ENCODE results near the gene OPN1MW3.
"Not testable (repeated sequence)": the region's sequence is repeated elsewhere in the genome, so short reads cannot be mapped to it uniquely, and the experiment has no call there.

The OPN1MW3 gene

DNA sequence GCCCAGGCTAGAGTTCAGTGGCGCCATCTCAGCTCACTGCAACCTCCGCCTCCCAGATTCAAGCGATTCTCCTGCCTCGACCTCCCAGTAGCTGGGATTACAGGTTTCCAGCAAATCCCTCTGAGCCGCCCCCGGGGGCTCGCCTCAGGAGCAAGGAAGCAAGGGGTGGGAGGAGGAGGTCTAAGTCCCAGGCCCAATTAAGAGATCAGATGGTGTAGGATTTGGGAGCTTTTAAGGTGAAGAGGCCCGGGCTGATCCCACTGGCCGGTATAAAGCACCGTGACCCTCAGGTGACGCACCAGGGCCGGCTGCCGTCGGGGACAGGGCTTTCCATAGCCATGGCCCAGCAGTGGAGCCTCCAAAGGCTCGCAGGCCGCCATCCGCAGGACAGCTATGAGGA lies at the start of gene OPN1MW3:
Gene OPN1MW3, plus strand, starts transcription at position 301 of the 400 bp plus-strand sequence. Its CDS starts 38 bp downstream, at position 339.
- not testable (repeated sequence) for DNase-seq (ENCODE audit: low spot score)

DNA sequence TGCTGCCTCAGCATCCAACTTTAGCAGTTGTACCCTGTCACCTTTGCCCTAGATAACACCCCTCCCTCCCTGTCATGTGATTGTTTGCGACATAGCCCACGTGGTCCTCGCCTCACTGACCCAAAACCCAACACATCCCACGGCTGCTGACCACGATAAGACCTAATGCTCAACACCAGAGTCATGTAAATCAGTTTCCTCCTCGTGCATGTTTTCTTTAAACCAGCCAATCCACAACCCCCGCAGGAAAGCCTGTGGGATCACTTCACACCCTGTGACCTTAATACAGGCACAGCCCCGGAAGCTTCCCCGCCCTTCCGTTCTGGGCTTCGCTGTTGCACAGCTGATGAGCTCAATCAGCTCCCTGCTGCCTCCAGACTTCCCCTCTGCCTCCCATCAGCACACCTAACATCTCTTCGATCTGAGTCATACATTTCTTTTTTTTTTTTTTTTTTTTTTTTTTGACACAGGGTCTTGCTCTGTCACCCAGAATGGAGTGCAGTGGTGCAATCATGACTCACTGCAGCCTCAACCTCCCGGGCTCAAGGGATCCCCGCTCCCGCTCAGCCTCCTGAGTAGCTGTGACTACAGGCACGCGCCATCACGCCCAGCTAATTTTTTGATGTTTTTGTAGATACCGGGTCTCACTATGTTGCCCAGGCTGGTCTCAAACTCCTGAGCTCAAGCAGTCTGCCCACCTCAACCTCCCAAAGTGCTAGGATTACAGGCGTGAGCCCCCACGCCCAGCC lies 47.5 kb upstream of the OPN1MW3 start:
- DNase-seq (ENCODE audit: low spot score) = not testable (repeated sequence)

DNA sequence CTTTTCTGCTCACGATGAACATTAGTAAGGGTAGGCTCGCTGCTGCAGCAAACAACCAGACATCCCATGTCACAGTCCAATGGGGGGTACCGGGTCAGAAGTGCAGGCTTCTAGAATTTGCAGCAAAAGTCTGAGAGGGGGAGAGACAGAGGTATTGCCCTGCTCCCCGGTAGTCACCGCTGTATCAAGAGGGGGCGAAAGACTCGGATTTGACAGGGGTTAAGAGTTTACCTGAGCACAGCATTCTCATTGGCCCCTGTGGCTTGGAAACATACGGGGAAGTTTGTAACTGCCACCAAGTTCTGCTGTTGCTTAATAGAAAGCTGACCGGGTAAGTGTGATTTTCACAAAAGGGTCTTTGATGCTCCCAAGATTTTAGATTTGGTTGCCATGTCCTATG lies 46.3 kb upstream of the OPN1MW3 start:
- DNase-seq (ENCODE audit: low spot score) = not testable (repeated sequence)

DNA sequence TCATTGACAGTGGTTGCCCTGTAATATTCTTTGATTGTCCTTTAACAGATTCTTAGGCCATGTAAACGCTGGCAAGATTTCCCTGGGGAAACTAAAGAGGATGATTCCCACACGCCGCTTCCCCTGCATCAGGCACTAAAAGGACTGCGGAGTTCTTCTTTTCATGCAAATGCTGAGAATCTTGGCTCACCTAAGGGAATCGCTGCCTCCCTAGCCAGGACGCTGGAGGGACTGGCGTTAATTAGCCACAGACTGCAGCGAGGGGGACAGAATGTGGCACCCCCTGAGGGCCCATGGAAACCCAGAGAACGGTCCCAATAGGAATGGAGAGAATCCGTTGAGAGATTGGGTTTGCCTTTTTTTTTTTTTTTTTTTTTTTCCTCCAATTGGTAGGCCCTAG lies 45.9 kb upstream of the OPN1MW3 start:
- DNase-seq (ENCODE audit: low spot score) = not testable (repeated sequence)

DNA sequence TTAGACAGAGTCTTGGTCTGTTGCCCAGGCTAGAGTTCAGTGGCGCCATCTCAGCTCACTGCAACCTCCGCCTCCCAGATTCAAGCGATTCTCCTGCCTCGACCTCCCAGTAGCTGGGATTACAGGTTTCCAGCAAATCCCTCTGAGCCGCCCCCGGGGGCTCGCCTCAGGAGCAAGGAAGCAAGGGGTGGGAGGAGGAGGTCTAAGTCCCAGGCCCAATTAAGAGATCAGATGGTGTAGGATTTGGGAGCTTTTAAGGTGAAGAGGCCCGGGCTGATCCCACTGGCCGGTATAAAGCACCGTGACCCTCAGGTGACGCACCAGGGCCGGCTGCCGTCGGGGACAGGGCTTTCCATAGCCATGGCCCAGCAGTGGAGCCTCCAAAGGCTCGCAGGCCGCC lies 37.9 kb upstream of the OPN1MW3 start, which contains the start of gene OPN1MW2:
Gene OPN1MW2, plus strand, starts transcription at position 301 of the 400 bp plus-strand sequence. Its CDS starts 60 bp downstream, at position 361.
- DNase-seq (ENCODE audit: low spot score) = not testable (repeated sequence)

DNA sequence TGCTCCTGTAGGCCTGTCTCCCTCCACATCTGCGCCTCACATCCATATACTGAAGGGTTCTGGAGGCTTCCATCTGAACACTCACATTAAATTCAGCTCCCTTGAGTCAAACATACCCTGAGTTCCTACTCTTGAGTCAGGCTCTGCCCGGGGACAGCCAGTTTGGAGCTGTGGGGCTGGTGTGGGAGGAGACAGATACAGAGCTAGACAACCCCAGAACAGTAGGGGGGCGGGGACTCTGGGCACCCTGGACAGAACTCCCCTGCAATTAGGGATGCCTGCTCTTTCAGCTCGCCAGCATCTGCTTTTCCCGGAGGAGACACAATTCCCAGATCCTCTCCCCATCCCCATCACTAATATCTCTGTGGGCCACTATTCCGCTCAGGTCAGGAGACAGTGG lies 32.1 kb upstream of the OPN1MW3 start:
- DNase-seq (ENCODE audit: low spot score) = not testable (repeated sequence)

DNA sequence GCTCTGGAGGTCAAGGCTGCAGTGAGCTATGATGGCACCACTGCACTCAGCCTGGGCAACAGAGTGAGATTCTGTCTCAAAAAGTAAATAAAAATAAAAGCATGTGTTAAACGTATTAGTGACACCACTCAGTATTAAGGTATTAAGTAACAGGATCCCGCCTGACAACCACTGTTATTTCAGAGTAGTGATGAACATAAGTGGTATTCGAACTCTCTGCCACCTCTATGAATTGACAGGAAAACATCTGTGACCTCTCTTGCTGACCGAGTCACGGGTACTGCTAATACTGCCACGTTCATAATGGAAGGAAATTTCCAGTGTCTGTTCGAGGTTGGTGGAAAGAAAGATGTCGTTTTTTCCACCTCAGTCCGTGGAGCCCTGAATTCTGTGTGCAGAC lies 30.7 kb upstream of the OPN1MW3 start:
- DNase-seq (ENCODE audit: low spot score) = not testable (repeated sequence)

DNA sequence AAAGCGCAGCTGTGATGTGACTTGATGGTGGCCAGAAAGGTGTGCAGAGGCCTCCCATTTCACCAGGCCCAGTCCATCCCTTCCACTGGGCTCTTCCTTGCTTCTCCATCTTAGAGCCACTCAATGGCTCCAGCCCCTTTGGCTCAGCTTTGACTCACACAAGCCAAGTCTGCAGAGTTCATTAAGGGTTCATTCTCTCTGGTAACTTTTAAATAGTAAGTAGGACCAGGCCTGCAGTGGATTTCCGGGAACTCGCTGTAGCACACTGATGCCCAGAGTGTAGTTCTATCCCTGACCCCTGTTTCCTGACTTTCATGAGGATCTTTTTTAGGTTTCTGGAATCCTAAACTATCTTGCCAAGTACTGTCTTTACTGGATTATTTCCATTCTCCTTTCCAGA lies 25.9 kb upstream of the OPN1MW3 start:
- DNase-seq (ENCODE audit: low spot score) = not testable (repeated sequence)

DNA sequence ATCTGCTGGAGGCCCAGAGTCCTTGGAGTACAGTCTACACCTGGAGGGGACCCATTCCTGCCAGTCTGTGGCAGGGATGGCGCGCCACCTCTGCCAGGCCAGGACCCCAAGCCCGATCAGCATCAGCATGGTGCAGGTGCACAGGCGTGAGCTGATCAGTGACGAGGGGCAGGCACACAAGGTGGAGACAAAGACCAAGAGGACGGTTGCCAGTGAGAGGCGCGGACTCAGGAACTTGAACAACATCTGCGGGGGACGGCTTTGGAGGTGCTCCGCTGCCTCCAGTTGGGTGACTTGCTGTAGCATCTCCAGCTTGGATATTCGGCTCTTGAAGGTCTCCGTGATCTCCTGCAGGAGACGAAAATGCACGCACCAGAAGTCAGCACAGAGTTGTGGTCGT lies 23.8 kb upstream of the OPN1MW3 start:
- DNase-seq (ENCODE audit: low spot score) = not testable (repeated sequence)

DNA sequence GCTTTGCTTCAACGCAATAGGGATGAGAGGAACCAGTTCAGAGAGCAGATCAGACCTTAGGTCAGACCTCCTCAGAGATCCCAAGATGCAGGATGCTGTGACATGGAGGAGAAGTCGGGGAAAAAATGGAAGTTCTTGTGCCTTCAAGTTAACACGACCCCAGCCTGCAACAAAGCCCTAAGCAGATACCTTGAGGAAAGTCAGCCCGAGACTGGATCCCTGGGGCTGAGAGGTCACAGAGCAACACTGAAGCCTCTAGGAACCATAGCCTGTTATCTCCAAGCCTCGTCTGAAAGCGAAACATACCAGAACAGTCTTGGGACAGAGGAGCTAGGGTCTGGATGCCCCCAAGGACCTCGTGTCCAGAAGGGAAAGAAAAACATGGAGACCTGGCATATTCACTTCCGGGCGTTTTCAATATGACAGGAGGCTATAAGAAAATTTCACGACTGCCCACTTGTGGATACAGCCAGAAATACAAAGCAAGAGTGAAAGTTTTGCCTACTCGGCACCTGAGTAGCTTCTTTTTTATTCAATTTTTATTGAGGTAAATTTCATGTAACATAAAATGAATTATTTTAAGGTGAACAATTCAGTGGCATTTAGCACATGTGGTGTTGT lies 18.3 kb upstream of the OPN1MW3 start:
- DNase-seq (ENCODE audit: low spot score) = not testable (repeated sequence)

DNA sequence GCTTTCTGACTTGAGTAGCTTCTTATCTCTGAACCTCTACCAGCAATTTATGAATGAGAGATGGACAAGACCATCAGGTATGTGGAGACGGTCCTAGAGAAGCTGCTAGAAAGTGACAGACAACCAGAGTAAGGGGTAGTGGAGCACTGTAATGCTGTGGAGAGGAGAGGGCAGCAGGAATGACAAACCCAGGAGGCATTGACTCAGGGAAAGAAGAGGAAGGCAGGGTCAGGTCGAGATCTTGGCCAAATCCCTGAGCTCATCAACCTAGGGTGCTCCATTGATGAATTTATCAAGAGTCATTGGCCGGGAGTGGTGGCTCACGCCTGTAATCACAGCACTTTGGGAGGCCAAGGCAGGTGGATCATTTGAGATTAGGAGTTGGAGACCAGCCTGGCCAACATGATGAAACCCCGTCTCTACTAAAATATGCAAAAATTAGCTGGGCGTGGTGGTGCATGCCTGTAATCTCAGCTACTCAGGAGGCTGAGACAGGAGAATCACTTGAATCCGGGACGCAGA lies 17.3 kb upstream of the OPN1MW3 start:
- DNase-seq (ENCODE audit: low spot score) = peak; percentile 0

DNA sequence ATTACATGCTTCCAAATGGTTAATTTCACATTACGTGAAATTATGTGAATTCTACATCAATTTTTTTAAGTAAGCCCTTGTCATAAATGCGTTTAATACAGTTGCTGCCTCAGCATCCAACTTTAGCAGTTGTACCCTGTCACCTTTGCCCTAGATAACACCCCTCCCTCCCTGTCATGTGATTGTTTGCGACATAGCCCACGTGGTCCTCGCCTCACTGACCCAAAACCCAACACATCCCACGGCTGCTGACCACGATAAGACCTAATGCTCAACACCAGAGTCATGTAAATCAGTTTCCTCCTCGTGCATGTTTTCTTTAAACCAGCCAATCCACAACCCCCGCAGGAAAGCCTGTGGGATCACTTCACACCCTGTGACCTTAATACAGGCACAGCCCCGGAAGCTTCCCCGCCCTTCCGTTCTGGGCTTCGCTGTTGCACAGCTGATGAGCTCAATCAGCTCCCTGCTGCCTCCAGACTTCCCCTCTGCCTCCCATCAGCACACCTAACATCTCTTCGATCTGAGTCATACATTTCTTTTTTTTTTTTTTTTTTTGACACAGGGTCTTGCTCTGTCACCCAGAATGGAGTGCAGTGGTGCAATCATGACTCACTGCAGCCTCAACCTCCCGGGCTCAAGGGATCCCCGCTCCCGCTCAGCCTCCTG lies 9.9 kb upstream of the OPN1MW3 start:
- DNase-seq (ENCODE audit: low spot score) = not testable (repeated sequence)

DNA sequence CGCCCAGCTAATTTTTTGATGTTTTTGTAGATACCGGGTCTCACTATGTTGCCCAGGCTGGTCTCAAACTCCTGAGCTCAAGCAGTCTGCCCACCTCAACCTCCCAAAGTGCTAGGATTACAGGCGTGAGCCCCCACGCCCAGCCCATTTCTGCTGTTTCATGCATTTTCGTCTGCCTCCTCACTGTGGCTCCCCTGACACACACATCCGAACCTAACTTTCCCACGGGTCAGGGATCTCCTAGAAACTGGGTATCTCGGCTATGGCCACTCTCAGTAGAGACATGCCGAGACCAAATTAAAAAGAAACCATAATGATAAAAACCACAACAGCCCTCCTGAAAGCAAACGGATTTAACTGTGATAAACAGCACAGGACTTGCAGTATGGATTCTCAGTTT lies 9.3 kb upstream of the OPN1MW3 start:
- not testable (repeated sequence) for DNase-seq (ENCODE audit: low spot score)

DNA sequence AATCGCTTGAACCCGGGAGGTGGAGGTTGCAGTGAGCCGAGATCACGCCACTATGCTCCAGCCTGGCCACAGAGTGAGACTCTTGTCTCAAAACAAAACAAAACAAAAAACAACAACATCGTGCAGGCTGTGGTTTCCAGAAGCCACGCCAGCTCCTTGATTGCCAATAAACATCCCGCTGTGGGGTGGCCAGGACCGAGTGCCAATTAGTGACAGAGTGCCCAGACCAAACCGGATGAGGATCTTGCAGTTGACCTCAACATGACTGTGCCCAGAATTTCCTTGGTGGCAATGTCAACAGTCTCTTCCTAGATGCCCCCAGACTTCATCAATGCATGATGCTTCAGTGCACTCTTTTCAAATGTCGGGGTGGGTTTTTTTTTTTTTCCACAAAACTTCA lies 1.3 kb downstream of the OPN1MW3 start:
- not testable (repeated sequence) for DNase-seq (ENCODE audit: low spot score)

DNA sequence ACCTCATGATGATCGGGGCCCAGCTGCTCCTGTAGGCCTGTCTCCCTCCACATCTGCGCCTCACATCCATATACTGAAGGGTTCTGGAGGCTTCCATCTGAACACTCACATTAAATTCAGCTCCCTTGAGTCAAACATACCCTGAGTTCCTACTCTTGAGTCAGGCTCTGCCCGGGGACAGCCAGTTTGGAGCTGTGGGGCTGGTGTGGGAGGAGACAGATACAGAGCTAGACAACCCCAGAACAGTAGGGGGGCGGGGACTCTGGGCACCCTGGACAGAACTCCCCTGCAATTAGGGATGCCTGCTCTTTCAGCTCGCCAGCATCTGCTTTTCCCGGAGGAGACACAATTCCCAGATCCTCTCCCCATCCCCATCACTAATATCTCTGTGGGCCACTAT lies 5.7 kb downstream of the OPN1MW3 start:
- not testable (repeated sequence) for DNase-seq (ENCODE audit: low spot score)

DNA sequence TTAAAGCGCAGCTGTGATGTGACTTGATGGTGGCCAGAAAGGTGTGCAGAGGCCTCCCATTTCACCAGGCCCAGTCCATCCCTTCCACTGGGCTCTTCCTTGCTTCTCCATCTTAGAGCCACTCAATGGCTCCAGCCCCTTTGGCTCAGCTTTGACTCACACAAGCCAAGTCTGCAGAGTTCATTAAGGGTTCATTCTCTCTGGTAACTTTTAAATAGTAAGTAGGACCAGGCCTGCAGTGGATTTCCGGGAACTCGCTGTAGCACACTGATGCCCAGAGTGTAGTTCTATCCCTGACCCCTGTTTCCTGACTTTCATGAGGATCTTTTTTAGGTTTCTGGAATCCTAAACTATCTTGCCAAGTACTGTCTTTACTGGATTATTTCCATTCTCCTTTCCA lies 11.9 kb downstream of the OPN1MW3 start:
- not testable (repeated sequence) for DNase-seq (ENCODE audit: low spot score)

DNA sequence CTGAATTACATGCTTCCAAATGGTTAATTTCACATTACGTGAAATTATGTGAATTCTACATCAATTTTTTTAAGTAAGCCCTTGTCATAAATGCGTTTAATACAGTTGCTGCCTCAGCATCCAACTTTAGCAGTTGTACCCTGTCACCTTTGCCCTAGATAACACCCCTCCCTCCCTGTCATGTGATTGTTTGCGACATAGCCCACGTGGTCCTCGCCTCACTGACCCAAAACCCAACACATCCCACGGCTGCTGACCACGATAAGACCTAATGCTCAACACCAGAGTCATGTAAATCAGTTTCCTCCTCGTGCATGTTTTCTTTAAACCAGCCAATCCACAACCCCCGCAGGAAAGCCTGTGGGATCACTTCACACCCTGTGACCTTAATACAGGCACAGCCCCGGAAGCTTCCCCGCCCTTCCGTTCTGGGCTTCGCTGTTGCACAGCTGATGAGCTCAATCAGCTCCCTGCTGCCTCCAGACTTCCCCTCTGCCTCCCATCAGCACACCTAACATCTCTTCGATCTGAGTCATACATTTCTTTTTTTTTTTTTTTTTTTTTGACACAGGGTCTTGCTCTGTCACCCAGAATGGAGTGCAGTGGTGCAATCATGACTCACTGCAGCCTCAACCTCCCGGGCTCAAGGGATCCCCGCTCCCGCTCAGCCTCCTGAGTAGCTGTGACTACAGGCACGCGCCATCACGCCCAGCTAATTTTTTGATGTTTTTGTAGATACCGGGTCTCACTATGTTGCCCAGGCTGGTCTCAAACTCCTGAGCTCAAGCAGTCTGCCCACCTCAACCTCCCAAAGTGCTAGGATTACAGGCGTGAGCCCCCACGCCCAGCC lies 27.3 kb downstream of the OPN1MW3 start:
- not testable (repeated sequence) for DNase-seq (ENCODE audit: low spot score)

DNA sequence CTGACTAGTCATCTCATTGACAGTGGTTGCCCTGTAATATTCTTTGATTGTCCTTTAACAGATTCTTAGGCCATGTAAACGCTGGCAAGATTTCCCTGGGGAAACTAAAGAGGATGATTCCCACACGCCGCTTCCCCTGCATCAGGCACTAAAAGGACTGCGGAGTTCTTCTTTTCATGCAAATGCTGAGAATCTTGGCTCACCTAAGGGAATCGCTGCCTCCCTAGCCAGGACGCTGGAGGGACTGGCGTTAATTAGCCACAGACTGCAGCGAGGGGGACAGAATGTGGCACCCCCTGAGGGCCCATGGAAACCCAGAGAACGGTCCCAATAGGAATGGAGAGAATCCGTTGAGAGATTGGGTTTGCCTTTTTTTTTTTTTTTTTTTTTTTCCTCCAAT lies 29.0 kb downstream of the OPN1MW3 start:
- not testable (repeated sequence) for DNase-seq (ENCODE audit: low spot score)

DNA sequence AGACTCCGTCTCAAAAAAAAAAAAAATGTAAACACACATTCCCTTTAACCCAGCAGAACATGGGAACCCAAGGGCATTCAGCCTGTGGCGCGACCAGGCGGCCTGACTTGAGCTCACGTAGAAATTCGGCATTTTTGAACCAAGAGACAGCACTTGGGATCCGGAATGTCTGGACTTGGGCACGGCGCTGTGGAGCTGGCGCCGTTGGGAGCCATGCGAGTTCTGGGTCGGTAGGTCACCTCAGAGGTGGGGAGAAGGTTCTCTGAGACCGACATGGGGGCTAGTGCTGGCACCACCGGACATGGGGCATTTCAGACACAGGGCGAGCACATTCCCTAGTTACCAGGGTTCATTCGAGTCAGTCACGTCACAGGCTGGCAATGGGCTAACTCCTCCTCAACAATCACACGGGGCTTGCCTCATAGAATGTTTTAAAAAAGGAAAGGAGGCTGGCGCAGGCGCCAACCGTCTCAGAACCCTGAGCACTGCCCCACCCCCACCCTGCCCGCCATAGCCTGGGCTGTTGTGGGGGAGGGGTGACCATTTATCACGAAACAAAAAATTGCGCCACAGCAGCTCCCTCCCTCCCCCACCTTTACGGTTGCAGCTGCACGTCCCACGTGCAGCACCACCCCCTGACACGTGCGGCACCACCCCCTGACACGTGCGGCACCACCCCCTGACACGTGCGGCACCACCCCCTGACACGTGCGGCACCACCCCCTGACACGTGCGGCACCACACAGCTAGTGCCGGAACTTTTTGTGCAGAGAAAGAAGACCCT lies 37.6 kb downstream of the OPN1MW3 start, which contains the start of gene TEX28:
Gene TEX28, minus strand, starts transcription at position 334 of the 784 bp plus-strand sequence. CDS start 3,007 bp downstream, outside the sequence.
- no peak for DNase-seq (ENCODE audit: low spot score)

DNA sequence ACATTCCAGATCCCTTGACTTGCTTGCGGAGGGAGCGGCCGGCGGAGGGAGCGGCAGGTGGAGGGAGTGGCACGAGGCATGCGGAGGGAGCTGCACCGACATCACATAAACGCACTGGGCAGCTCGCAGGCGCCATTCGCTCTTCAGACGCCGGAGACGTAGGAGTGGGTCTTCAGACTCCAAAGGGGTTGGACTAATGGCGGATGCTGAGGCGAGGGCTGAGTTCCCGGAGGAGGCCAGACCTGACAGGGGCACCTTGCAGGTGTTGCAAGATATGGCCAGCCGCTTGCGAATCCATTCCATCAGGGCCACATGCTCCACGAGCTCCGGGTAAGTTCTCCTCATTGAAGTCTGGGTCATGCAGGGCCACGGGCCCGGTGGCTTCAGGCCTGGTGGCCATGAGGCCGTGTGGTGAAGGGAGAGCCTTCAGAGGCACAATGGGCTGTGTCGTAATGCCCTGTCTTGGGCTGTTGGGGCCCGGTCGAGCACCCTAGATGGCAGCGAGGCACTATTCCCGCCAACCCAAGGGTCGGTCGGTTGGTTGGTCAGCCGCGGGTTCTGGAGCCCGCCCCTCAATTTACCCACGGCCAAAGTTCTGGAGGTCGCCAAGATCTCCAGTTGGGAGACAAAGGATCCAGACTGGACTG lies 38.4 kb downstream of the OPN1MW3 start, which contains the start of gene TKTL1:
Gene TKTL1, plus strand, starts transcription at position 132 of the 647 bp plus-strand sequence. Its CDS starts 65 bp downstream, at position 197.
- no peak for DNase-seq (ENCODE audit: low spot score)
